ENCODE results near the gene RUNX1. TPM values are rescaled to one million over a fixed set of nuclear protein-coding genes. Genes with fewer than 3 reads are reported as not detected.

Gene RUNX1
- total RNA-seq, 1 donor from 2014 or later = 23.9 TPM

DNA sequence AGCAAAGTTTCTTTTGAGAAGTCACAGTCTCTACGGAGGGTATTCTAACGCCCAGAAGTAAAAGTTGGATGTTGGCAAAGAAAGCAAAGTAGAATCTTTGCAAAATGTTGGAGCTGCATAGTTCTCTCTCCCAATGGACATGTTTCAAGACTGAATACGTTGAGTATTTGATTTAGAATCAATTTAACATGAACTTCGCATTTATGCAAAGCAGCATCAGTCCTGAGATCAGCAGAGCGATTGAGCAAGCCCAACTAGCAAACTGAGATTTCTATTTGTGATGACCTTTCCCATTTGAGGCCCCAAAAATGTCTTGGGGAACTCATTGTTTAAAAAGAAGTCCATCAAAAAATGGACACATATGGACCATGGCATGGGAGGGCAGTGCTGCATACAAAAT lies 8.0 kb downstream of the RUNX1 start:
- Mint-ChIP-seq H3K27ac (ENCODE audit: unreplicated experiment) (no peak overlapping the region), H3K27me3 (ENCODE audit: unreplicated experiment) (no peaks in the 10 kb centered on the region), H3K4me1 (ENCODE audit: unreplicated experiment) (peaks cover 16% of the 10 kb centered on the region), H3K9me3 (ENCODE audit: unreplicated experiment) (no peaks in the 10 kb centered on the region), H3K4me3 (ENCODE audit: unreplicated experiment) (no peak overlapping the region), H3K36me3 (ENCODE audit: unreplicated experiment) (no peaks in the 10 kb centered on the region)
- TF ChIP-seq, protein P1, sequence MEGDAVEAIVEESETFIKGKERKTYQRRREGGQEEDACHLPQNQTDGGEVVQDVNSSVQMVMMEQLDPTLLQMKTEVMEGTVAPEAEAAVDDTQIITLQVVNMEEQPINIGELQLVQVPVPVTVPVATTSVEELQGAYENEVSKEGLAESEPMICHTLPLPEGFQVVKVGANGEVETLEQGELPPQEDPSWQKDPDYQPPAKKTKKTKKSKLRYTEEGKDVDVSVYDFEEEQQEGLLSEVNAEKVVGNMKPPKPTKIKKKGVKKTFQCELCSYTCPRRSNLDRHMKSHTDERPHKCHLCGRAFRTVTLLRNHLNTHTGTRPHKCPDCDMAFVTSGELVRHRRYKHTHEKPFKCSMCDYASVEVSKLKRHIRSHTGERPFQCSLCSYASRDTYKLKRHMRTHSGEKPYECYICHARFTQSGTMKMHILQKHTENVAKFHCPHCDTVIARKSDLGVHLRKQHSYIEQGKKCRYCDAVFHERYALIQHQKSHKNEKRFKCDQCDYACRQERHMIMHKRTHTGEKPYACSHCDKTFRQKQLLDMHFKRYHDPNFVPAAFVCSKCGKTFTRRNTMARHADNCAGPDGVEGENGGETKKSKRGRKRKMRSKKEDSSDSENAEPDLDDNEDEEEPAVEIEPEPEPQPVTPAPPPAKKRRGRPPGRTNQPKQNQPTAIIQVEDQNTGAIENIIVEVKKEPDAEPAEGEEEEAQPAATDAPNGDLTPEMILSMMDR (IDR thresholded peaks at IDR 0.05) = no peak
- DNase-seq (ENCODE audit: extremely low spot score, unreplicated experiment) = peak; percentile 15

DNA sequence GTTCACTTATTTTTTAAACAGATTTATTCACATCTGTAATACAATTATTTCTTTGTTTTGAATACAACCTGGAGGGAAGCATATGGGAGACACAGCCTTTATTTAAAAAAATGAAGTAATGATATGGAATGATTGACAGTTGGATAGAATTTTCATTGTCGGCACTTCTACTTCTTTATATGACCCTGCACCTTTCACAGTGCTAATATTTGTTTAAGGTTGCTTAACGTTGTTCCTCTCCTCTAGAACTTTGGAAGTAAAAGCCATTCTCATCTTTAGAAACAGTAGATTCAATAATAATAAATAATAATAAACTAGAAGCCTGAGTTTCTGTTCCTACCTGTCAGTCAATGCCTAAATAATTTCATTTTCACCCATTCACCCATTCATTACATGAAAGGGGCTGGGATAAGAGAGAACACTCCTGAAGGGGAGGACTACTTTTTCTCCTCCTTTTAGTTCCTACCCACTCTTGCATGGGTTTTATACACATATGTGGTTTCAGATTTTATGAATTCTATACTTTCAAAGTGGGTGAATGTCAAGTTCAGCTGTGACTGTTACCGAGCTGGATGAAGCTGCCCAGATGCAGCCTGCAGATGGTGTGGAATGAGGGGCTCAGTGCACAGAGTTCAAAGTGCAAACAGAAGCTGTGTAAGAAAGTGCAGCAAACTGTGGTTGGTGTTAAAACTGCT lies 9.4 kb downstream of the RUNX1 start:
- Mint-ChIP-seq H3K4me1 (ENCODE audit: unreplicated experiment) (peaks cover 16% of the 10 kb centered on the region), H3K27ac (ENCODE audit: unreplicated experiment) (no peak overlapping the region), H3K4me3 (ENCODE audit: unreplicated experiment) (no peak overlapping the region), H3K36me3 (ENCODE audit: unreplicated experiment) (no peaks in the 10 kb centered on the region), H3K9me3 (ENCODE audit: unreplicated experiment) (no peaks in the 10 kb centered on the region), H3K27me3 (ENCODE audit: unreplicated experiment) (no peaks in the 10 kb centered on the region)
- DNase-seq (ENCODE audit: extremely low spot score, unreplicated experiment) = no peak
- TF ChIP-seq, protein P1 (IDR thresholded peaks at IDR 0.05) = no peak

DNA sequence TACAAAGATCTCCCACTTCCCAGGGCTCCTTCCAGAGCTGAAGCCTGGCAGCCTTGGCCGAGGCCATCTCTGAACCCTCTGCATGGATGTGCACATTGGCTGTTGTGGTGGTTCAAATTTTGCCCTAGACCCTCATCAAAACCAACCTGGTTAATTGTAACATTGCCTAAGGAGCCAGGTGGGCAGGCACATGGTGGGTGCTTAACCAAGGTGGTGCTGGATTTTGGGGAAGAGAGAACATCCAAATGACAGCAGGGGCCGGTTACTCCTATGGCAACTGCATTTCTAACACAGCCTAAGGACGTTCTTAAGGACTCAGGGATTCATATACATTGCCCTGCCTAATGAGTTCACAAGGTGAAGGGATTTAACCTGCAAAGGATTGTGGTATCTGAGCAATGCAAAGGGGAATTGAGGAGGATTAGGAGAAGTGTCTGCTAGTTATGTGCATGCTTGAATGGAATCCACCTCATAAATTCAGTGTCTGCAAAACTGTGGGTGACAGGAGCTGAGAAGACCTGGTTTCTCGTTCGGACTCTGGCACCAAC lies 10.3 kb downstream of the RUNX1 start:
- Mint-ChIP-seq H3K4me1 (ENCODE audit: unreplicated experiment) (peaks cover 16% of the 10 kb centered on the region), H3K27me3 (ENCODE audit: unreplicated experiment) (no peaks in the 10 kb centered on the region), H3K27ac (ENCODE audit: unreplicated experiment) (no peak overlapping the region), H3K4me3 (ENCODE audit: unreplicated experiment) (no peak overlapping the region), H3K36me3 (ENCODE audit: unreplicated experiment) (no peaks in the 10 kb centered on the region), H3K9me3 (ENCODE audit: unreplicated experiment) (no peaks in the 10 kb centered on the region)
- TF ChIP-seq, protein P1 (IDR thresholded peaks at IDR 0.05) = no peak
- no peak for DNase-seq (ENCODE audit: extremely low spot score, unreplicated experiment)

DNA sequence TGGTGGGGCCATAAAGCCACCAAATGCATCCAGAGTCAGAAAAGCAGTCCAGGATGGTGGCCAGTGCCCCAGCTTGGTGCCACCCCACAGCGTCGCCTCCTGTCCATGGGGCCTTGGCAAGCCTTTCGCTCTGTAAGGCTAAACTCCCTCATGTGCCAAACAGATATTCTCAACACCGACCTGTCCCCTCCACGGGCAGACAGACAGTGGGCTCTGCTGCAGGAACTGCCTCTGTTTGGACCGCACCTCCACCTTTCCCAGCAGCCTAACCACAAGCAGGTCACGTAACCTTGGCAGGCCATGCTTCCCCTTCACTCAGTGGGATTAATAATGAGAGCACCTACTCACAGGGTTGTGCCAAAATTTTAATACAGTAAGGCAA lies 11.7 kb downstream of the RUNX1 start:
- no peaks in the 10 kb centered on the region for H3K27me3 Mint-ChIP-seq (ENCODE audit: unreplicated experiment)
- DNase-seq (ENCODE audit: extremely low spot score, unreplicated experiment) = no peak
- TF ChIP-seq, protein P1 (IDR thresholded peaks at IDR 0.05) = no peak
- peaks cover 16% of the 10 kb centered on the region for H3K4me1 Mint-ChIP-seq (ENCODE audit: unreplicated experiment)
- peaks cover 6% of the 10 kb centered on the region for H3K9me3 Mint-ChIP-seq (ENCODE audit: unreplicated experiment)
- H3K27ac Mint-ChIP-seq (ENCODE audit: unreplicated experiment) = no peak overlapping the region
- no peaks in the 10 kb centered on the region for H3K36me3 Mint-ChIP-seq (ENCODE audit: unreplicated experiment)
- no peak overlapping the region for H3K4me3 Mint-ChIP-seq (ENCODE audit: unreplicated experiment)

DNA sequence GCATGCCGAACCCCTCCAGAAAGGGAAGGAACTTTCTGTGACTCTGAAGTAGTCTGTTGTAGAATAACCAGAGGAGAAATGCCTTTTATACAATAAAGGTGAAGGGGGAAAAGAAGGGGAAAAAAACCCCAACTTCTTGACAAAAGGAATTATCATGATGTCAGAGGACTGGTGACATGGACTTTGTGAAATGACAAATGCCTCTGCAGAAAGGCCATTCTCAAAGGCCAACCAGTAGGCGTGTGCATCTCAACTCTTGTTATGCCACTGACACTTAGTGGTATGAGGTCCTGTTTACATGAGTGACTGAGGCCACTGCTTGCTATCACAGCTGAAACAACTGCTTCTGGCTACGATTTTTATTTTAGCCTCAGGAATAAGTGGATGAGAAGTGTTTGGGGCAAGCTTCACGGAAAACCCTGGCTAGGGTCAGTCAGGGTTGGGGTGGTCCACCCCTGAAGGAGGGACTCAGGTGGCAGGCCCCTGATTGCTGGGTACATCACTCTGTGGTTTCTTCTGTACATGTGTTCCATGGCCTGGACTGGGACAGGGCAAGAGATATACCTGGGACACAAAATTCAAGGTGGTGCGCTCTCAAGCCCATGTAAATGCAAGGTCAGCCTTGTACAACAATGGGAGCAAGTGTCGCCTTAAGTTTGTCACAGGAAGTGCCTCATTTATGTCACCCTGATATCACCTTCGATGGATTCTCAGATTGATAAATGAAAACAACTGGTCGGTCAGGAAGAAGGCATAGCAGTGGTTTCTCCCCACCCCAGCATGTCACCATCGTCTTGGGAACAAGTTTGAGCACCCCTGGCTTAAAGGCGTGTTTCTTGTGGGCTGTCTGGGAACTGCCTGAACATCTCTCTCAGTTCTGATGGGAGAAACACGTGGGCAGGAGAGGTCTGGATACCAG lies 12.4 kb downstream of the RUNX1 start:
- Mint-ChIP-seq H3K36me3 (ENCODE audit: unreplicated experiment) (no peaks in the 10 kb centered on the region), H3K9me3 (ENCODE audit: unreplicated experiment) (peaks cover 6% of the 10 kb centered on the region), H3K4me3 (ENCODE audit: unreplicated experiment) (no peak overlapping the region), H3K27me3 (ENCODE audit: unreplicated experiment) (no peaks in the 10 kb centered on the region), H3K27ac (ENCODE audit: unreplicated experiment) (no peak overlapping the region), H3K4me1 (ENCODE audit: unreplicated experiment) (peaks cover 16% of the 10 kb centered on the region)
- TF ChIP-seq, protein P1 (IDR thresholded peaks at IDR 0.05) = no peak
- no peak for DNase-seq (ENCODE audit: extremely low spot score, unreplicated experiment)

Measured in osteocyte (in vitro differentiated cells).